NCI-H446 treated with DMSO at 0.1 percent for 48 hours (cell line): ENCODE measurements around the gene SLC5A6.
A peak's percentile ranks its signal among the peaks of the same experiment; 100 is the strongest.

Experiments used
- DNase-seq: peaks from one replicate; lab custom pipeline; 2025; lab: John Stamatoyannopoulos, UW

Gene SLC5A6

GRCh38 chr2:27236626-27237025 is 24.6 kb upstream of the SLC5A6 start:
- DNase-seq, result no peak

GRCh38 chr2:27236136-27236535 is 24.1 kb upstream of the SLC5A6 start:
- no peak for DNase-seq

- no peak for DNase-seq
These were observed 21.3 kb upstream of the SLC5A6 start for GRCh38 chr2:27233341-27233740.

- no peak for DNase-seq
These were observed 19.9 kb upstream of the SLC5A6 start for GRCh38 chr2:27231921-27232320.

- DNase-seq, result no peak
These were observed 15.4 kb upstream of the SLC5A6 start for GRCh38 chr2:27227501-27227900.

- DNase-seq, result no peak
These were observed 13.5 kb upstream of the SLC5A6 start for GRCh38 chr2:27225526-27225925.

GRCh38 chr2:27223416-27223815 is 11.3 kb upstream of the SLC5A6 start:
- DNase-seq, result no peak

GRCh38 chr2:27222407-27222806 is 10.3 kb upstream of the SLC5A6 start:
- DNase-seq, result no peak

- no peak for DNase-seq
These were observed 9.1 kb upstream of the SLC5A6 start for GRCh38 chr2:27221166-27221565.

- DNase-seq, result no peak
These were observed 8.0 kb upstream of the SLC5A6 start for GRCh38 chr2:27220091-27220490.

- DNase-seq, result no peak
These were observed 7.0 kb upstream of the SLC5A6 start for GRCh38 chr2:27219091-27219490.

- DNase-seq, result no peak
These were observed 6.5 kb upstream of the SLC5A6 start for GRCh38 chr2:27218614-27219013.

- peak; percentile 83 for DNase-seq
These were observed 5.4 kb upstream of the SLC5A6 start, which contains the start of gene CAD for GRCh38 chr2:27217173-27218121. Gene CAD (plus strand): TSS chr2:27217369. CDS start chr2:27217552, 183 bp downstream.

- DNase-seq, result no peak
These were observed 4.5 kb upstream of the SLC5A6 start for GRCh38 chr2:27216416-27217137.

- no peak for DNase-seq
These were observed 2.9 kb upstream of the SLC5A6 start for GRCh38 chr2:27214941-27215340.

GRCh38 chr2:27212626-27213471 is 781 bp upstream of the SLC5A6 start:
- DNase-seq, result no peak

- DNase-seq, result no peak
These were observed 676 bp downstream of the SLC5A6 start for GRCh38 chr2:27211241-27211942.

GRCh38 chr2:27209621-27210401 is 2.3 kb downstream of the SLC5A6 start:
- DNase-seq, result no peak

- no peak for DNase-seq
These were observed 3.5 kb downstream of the SLC5A6 start for GRCh38 chr2:27208486-27209050.

- no peak for DNase-seq
These were observed 5.7 kb downstream of the SLC5A6 start for GRCh38 chr2:27206346-27206745.
